ENCODE measurements around the gene YAP1.

YAP1 gene

DNA sequence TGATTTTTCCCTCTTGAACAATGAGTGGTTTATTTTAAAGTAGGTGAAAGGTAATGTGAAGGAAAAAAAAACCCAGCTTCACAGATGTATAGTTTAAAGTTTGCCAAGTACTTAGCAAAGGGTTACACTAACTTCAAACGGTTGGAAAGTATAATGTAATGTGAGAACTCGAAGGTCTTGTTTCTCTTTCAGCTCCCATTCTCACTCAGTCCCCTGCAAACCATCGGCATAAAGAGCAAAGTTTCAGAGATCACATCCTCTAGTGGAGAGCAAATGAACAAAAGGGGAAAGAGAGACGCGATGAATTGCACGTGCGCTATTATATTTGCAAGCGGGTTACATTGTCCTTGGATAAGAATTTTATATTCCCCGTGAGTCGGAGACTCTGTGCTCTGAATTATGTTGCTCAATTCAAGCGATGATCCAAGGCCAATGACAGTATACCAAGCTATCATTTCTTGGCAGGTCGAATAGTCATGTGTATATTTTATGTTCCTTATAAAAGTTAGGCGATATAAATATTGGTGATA is 169.5 kb downstream of the YAP1 start:
- no peak for DNase-seq (ENCODE audit: low read depth)

DNA sequence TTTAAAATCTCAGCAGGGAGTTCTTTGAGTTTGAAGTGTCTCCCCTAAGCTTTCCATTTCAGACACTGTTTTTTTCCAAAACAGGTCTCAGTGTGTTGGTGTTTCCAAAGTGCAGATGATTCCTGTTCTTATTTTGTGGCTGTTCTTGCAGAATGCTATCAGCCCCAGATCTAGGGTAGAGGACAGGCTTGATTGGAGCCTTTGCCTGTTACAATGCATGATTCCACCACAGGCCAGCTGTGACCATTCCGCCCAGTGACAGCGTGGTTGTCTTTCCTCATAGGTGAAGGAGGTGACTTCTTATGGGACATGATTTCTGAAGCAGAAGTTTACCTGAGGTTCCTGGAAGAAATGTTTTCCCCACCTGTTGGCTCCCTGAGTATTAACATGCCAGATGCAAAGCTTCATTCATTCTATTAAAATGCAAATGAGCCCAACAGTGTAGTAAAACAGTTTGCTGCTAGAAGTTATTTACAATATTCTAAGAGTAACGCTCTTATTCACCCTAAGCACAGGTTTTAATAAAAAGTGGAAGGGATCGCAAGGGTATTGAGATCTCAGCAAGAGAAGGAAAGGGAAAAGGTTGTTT is 170.1 kb downstream of the YAP1 start:
- no peak for DNase-seq (ENCODE audit: low read depth)
